ENCODE measurements around the gene HENMT1.
"Not testable (repeated sequence)": the region's sequence is repeated elsewhere in the genome, so short reads cannot be mapped to it uniquely, and the experiment has no call there.

HENMT1 gene

DNA sequence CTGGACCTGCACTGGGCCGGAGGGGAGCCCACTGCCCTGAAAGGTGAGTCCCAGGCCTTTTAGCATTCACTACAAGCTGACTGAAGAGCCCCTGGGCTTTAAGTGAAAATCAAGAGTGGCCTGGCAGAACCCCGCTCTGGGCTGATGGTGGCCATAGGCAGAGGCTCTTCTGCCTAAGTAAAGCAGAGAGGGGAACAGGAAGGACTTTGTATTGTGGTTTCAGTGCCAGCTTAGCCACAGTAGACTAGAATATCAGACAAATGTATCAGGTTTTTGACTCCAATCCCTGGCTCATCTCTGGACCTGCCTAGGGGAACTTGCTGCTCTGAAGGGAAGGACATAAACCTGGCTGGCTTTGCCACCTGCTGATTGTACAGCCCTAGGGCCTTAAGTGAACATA, 10.2 kb upstream of the HENMT1 start:
- DNase-seq (ENCODE audit: low read depth in 4 of 4, low spot score in 1 of 4), result no peak

- no peak for DNase-seq (ENCODE audit: low read depth in 4 of 4, low spot score in 1 of 4)
These were observed 9.4 kb upstream of the HENMT1 start for GRCh38 chr1:108670131-108670773.

DNA sequence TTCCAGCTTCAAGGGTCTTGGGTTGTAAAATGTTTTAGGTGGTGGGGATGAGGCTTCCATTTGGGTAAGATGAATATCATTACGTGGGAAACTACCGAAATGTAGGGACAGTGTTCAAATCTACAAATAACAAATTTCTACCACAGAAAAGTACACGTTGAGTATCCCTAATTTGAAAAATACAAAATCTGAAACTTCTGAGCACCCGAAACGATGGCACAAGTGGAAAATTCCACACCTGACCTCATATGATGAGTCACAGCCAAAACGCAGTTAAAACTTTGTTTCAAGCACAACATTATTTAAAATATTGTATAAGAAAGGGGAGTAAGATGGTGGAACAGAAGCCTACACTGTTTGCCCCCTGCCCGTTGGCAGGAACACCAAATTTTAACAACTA, 8.8 kb upstream of the HENMT1 start:
- no peak for DNase-seq (ENCODE audit: low read depth in 4 of 4, low spot score in 1 of 4)

GRCh38 chr1:108668777-108669176, 7.9 kb upstream of the HENMT1 start:
- DNase-seq (ENCODE audit: low read depth in 4 of 4, low spot score in 1 of 4), result no peak

DNA sequence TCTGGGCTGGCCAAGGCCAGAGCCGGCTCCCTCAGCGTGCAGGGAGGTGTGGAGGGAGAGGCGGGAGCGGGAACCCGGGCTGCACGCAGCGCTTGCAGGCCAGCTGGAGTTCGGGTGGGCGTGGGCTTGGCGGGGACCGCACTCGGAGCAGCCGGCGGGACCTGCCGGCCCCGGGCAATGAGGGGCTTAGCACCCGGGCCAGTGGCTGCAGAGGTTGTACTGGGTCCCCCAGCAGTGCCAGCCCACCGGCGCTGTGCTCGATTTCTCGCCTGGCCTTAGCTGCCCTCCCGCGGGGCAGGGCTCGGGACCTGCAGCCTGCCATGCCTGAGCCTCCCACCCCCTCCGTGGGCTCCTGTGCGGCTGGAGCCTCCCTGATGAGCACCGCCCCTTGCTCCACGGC, 6.5 kb upstream of the HENMT1 start:
- DNase-seq (ENCODE audit: low read depth in 4 of 4, low spot score in 1 of 4), result not testable (repeated sequence)

DNA sequence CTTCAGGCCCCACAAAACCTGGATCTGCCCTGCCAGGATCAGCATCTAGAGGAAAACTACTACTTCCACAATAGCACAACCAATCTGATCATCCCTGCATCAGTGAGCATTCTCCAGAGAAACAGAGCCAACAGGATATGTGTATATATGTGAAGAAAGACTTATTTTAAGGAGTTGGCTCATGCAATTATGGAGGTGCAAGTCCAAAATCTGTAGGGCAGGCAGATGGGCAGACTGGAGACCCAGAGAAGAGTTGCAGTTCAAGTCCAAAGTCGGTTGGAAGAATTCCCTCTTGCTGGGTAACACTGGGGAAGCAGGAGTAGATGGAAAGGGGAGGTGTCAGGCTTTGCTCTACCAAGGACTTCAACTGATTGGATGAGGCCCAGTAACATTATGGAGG, 4.9 kb upstream of the HENMT1 start:
- DNase-seq (ENCODE audit: low read depth in 4 of 4, low spot score in 1 of 4), result no peak

- DNase-seq (ENCODE audit: low read depth in 4 of 4, low spot score in 1 of 4), result no peak
These were observed 4.2 kb upstream of the HENMT1 start for GRCh38 chr1:108665067-108665466.

- no peak for DNase-seq (ENCODE audit: low read depth in 4 of 4, low spot score in 1 of 4)
These were observed 3.6 kb upstream of the HENMT1 start for GRCh38 chr1:108664481-108664880.

DNA sequence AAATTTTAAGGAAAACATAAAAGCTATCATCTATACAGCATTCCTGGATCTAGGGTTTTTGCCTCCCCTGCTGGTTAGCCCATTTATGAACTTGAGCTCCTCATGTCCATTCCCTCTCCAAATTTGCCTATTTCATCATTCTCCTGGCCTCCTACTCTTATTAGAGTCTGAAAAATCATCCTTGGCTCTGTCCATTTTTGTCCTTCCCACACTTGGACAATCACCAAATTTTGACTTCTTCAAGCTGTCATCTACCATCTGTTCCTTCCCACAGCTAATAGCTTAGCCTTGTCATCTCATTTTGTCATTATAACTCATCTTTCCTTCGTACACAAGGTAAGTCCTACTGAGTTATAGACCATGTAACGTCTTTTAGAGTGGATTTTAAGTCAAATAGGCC, 2.2 kb upstream of the HENMT1 start:
- no peak for DNase-seq (ENCODE audit: low read depth in 4 of 4, low spot score in 1 of 4)

DNA sequence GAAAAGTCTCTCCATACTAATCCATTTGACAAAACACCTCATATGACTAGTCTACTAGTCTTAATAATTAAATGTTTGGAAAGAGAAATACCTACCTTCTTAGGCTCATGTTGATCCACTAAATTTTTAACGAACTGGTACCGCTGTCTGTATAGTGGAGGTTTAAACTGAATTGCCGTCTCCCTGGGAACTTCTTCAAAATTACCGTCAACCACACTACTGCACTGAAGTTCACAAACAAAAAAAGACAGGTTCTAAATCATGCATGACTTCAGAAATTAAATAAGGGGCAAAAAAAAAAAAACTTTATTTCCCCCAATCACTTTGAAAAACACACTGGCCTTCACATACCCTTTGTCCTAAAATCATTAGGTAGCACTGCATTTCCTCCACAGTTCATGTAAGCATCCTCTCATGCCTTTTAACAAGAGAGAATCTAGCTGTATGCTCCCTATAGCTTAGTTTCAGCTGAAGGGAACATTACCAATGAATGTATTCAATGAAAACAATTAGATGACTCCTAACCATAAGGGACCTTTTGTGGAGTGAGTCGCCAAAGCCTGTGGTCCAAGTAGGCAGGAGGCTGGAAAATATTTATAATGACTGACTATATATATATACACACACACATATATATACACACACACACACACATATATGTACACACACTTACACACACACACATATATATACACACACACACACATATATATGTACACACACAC, 3.4 kb downstream of the HENMT1 start:
- DNase-seq (ENCODE audit: low read depth in 4 of 4, low spot score in 1 of 4), result no peak

GRCh38 chr1:108653431-108654105, 7.3 kb downstream of the HENMT1 start:
- DNase-seq (ENCODE audit: low read depth in 4 of 4, low spot score in 1 of 4), result no peak

DNA sequence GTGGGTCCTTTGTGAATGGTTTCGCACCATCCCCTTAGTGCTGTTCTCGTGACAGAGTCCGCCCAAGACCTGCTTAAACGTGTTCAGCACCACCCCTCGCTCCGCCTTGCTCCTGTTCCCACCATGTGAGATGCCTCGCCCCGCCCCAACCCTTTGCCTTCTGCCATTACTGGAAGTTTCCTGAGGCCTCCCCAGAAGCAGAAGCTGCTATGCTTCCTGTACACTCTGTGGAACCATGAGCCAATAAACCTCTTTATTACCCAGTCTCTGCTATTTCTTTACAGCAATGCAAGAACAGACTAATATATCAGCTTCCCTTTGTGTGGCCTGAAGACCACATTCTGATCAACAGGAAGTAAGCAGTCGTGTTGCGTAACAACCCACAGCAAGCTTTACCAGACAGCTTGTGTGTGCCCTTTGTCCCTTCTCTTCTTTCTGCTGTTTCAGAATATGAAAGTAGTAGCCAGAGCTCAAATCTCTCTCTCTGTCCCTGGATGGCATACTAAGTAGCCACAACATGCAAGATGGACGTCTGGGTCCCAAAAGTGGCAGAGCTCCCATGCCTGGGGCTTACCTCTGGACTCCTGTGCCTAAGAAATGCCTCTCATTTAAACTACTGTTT, 14.1 kb downstream of the HENMT1 start:
- DNase-seq (ENCODE audit: low read depth in 4 of 4, low spot score in 1 of 4), result peak in 1 of 4 experiments; percentile 26

DNA sequence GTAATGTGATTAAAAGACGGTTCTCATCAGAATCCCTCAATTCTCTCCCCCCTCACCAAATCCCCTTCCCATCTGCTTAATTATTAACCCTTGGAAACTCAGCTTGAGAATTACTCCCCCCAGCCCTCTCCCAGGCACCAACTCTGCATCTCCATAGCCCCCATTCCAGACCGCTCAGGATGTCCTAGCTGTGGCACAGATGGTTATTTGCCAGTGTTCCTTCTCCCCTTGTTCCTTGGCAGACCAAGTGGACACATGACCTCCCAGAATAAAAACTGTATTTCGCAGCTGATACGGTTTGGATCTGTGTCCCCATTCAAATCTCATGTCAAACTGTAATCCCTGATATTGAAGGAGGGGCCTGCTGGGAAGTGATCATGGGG, 14.6 kb downstream of the HENMT1 start:
- DNase-seq (ENCODE audit: low read depth in 4 of 4, low spot score in 1 of 4), result no peak

DNA sequence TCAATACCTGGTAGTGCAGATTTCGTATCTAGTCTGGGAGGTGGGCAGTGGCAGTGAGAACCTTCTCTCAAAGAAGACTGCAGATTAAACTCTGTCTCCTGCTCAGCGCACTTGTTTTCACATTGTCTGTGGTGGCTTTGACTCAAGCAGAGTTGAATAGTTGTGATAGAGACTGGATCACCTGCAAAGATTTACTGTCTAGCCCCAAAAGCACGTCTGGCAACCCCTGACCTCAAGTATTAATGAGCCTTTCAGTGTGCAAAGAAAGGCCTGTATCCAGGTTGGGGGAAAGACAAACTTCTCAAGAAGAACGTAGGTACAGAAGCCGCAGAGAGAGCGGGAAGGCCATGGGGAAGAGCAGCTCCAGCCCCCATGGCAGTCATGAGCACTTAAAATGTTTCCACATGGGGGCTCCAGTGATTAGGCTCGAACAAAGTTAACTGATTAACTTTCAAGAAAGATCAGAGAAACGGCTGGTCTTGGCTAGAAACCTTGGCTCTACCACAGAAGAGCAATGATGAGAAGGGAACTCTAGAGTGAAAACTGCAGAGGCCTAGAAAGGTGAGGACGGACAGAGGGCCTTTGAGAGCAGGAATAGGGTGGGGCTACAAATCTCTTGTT, 15.2 kb downstream of the HENMT1 start:
- DNase-seq (ENCODE audit: low read depth in 4 of 4, low spot score in 1 of 4), result no peak

- DNase-seq (ENCODE audit: low read depth in 4 of 4, low spot score in 1 of 4), result no peak
These were observed 15.9 kb downstream of the HENMT1 start for GRCh38 chr1:108644984-108645383.

- DNase-seq (ENCODE audit: low read depth in 4 of 4, low spot score in 1 of 4), result no peak
These were observed 17.2 kb downstream of the HENMT1 start for GRCh38 chr1:108643492-108644335.

DNA sequence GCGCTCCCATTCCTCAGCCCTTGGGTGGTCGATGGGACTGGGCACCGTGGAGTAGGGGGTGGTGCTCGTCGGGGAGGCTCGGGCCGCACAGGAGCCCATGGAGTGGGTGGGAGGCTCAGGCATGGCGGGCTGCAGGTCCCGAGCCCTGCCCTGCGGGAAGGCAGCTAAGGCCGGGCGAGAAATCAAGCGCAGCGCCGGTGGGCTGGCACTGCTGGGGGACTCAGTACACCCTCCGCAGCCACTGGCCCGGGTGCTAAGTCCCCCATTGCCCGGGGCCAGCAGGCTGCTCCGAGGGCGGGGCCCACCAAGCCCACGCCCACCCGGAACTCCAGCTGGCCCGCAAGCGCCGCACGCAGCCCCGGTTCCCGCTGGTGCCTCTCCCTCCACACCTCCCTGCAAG, 20.0 kb downstream of the HENMT1 start:
- not testable (repeated sequence) for DNase-seq (ENCODE audit: low read depth in 4 of 4, low spot score in 1 of 4)

GRCh38 chr1:108639899-108640560, 20.9 kb downstream of the HENMT1 start:
- DNase-seq (ENCODE audit: low read depth in 4 of 4, low spot score in 1 of 4), result no peak

- no peak for DNase-seq (ENCODE audit: low read depth in 4 of 4, low spot score in 1 of 4)
These were observed 24.0 kb downstream of the HENMT1 start for GRCh38 chr1:108636876-108637275.

- no peak for DNase-seq (ENCODE audit: low read depth in 4 of 4, low spot score in 1 of 4)
These were observed 26.4 kb downstream of the HENMT1 start for GRCh38 chr1:108634521-108634920.
